Mucosa of rectum (tissue), 2 donors: ENCODE results near the gene STN1.
"Not testable (repeated sequence)": the region's sequence is repeated elsewhere in the genome, so short reads cannot be mapped to it uniquely, and the experiment has no call there.

Experiments
- H3K27ac ChIP-seq, 2 donors: one replicate each; pipeline ENCODE4 v1.7.0; 2013; ENCODE audit warnings: inconsistent platforms in 2 of 2, low read depth in 2 of 2, low read length in 2 of 2
- H3K27me3 ChIP-seq, 2 donors: one replicate each; pipeline ENCODE4 v1.7.0; 2013; ENCODE audit warnings: low read length in 2 of 2; ENCODE audit not compliant: control insufficient read depth in 2 of 2, insufficient read depth in 2 of 2
- H3K36me3 ChIP-seq, 2 donors: one replicate each; pipeline ENCODE4 v1.7.0; 2013; ENCODE audit warnings: low read length in 2 of 2; ENCODE audit not compliant: control insufficient read depth in 2 of 2, insufficient read depth in 2 of 2
- H3K4me1 ChIP-seq, 2 donors: one replicate each; pipeline ENCODE4 v1.7.0; 2013; ENCODE audit warnings: low read length in 2 of 2, mild to moderate bottlenecking in 1 of 2; ENCODE audit not compliant: control insufficient read depth in 2 of 2, insufficient read depth in 2 of 2
- H3K4me3 ChIP-seq, 2 donors: one replicate each; pipeline ENCODE4 v1.7.0; 2013; ENCODE audit warnings: low read length in 2 of 2
- H3K9ac ChIP-seq, 2 donors: one replicate each; pipeline ENCODE4 v1.7.0; 2013; ENCODE audit warnings: low read length in 2 of 2, low read depth in 1 of 2, mild to moderate bottlenecking in 1 of 2
- H3K9me3 ChIP-seq, 2 donors: one replicate each; pipeline ENCODE4 v1.7.0; 2013; ENCODE audit warnings: low read length in 2 of 2; ENCODE audit not compliant: control insufficient read depth in 2 of 2
- donor health status: healthy.
- donor health status: Normal muscosa, but diverticular disease.

Gene STN1

GRCh38 chr10:103849880-103850571 is 68.0 kb downstream of the STN1 start:
- H3K27ac ChIP-seq: peak overlapping the region; percentile 68 to 79
- H3K4me1 ChIP-seq: peaks cover 72 to 82% of the 10 kb centered on the region in 2 donors
- peaks cover 0 to 3% of the 10 kb centered on the region in 2 donors for H3K36me3 ChIP-seq
- H3K9ac ChIP-seq: peak overlapping the region; percentile 52 to 57
- peak overlapping the region; percentile 53 to 59 for H3K4me3 ChIP-seq
- H3K27me3 ChIP-seq: no peaks in the 10 kb centered on the region
- H3K9me3 ChIP-seq: no peaks in the 10 kb centered on the region

GRCh38 chr10:103849212-103849877 is 68.6 kb downstream of the STN1 start:
- H3K9ac ChIP-seq: peak overlapping the region in 1 of 2 donors; percentile 15
- peaks cover 74 to 83% of the 10 kb centered on the region in 2 donors for H3K4me1 ChIP-seq
- H3K36me3 ChIP-seq: peaks cover 0 to 3% of the 10 kb centered on the region in 2 donors
- H3K4me3 ChIP-seq: peak overlapping the region; percentile 53 to 59
- peak overlapping the region; percentile 68 to 79 for H3K27ac ChIP-seq
- H3K27me3 ChIP-seq: no peaks in the 10 kb centered on the region
- H3K9me3 ChIP-seq: no peaks in the 10 kb centered on the region

GRCh38 chr10:103847909-103848468 is 70.0 kb downstream of the STN1 start:
- Histone ChIP-seq H3K27ac (peak overlapping the region in 1 of 2 donors; percentile 40), H3K36me3 (peaks cover 0 to 3% of the 10 kb centered on the region in 2 donors), H3K4me3 (no peak overlapping the region), H3K9ac (peak overlapping the region in 1 of 2 donors; percentile 6), H3K4me1 (peaks cover 67 to 85% of the 10 kb centered on the region in 2 donors), H3K9me3 (no peaks in the 10 kb centered on the region), H3K27me3 (no peaks in the 10 kb centered on the region)

DNA sequence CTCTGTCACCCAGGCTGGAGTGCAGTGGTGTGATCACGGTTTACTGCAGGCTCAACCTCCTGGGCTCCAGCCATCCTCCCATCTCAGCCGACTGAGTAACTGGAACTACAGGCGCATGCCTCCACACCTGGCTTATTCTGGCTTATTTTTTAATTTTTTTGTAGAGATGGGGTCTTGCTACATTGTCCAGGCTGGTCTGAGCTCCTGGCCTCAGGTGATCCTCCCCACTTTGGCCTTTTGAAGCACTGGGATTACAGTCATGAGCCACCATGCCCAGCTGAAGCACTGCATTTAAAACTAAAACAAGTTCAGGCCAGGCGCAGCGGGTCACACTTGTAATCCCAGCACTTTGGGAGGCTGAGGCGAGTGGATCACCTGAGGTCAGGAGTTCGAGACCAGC is 70.6 kb downstream of the STN1 start:
- H3K27me3 ChIP-seq: no peaks in the 10 kb centered on the region
- H3K27ac ChIP-seq: no peak overlapping the region
- no peaks in the 10 kb centered on the region for H3K9me3 ChIP-seq
- H3K36me3 ChIP-seq: peaks cover 0 to 3% of the 10 kb centered on the region in 2 donors
- H3K4me1 ChIP-seq: peaks cover 63 to 85% of the 10 kb centered on the region in 2 donors
- no peak overlapping the region for H3K9ac ChIP-seq
- no peak overlapping the region for H3K4me3 ChIP-seq

DNA sequence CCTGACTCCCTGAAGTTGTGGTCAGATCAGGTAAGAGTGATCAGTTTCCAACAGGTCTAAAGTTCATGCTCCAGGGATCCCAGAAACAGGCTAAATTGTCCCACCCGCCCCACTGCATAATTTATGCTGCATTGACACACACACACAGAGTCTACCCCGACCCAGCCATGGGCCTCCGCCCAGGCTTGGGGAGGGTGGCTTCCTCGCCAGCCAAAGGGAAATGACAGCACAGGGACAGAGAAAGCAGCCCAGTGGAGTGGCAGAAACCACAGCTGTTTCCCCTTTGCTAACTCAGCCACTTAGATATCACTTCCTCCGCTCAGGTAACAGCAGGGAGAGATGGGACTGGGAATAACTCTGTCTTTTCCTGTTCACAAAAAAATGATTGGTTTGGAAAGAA is 72.0 kb downstream of the STN1 start:
- H3K36me3 ChIP-seq: peaks cover 0 to 3% of the 10 kb centered on the region in 2 donors
- peak overlapping the region in 1 of 2 donors; percentile 20 for H3K4me3 ChIP-seq
- peaks cover 55 to 79% of the 10 kb centered on the region in 2 donors for H3K4me1 ChIP-seq
- H3K27me3 ChIP-seq: no peaks in the 10 kb centered on the region
- H3K27ac ChIP-seq: peak overlapping the region; percentile 62 to 63
- H3K9ac ChIP-seq: peak overlapping the region in 1 of 2 donors; percentile 41
- no peaks in the 10 kb centered on the region for H3K9me3 ChIP-seq

- not testable (repeated sequence) for H3K4me3 ChIP-seq, H3K9ac ChIP-seq, H3K36me3 ChIP-seq, H3K27me3 ChIP-seq, H3K9me3 ChIP-seq
- Histone ChIP-seq H3K27ac (peak overlapping the region in 1 of 2 donors; percentile 63), H3K4me1 (peaks cover 55 to 79% of the 10 kb centered on the region in 2 donors)
Measured at GRCh38 chr10:103845346-103845745, 72.6 kb downstream of the STN1 start.

DNA sequence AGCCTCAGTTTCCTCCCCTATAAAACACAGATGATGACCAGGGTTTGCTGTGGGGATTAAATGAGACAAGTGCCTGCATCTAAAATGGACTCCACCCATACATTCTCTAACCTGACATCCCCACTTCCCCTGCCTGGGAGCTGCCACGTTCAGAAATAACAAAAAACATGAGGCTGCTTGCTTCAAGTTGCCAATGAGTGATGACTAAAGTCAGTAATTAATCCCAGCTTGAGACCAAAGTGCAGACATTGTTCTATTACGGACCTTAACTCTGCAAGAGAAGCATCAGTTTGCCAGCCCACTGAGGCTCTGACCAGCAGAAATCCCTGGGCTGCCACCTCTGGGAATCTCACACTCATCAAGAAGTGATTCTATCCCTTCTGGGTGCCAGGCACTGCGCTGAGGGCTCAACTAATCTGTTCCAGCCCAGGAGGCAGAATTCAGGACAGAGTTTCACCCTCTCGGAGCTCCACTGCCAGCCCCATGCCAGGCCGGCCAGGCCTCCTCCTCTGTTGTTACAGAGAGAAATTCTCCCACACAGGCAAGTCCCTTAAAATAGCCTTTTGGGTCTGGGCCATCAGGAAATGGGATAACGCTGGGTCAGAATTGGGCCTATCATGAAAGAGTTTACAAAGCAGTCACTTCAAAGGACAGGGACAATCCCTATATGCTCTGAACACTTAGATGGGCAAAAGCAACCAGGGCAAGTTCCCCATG is 74.0 kb downstream of the STN1 start:
- no peaks in the 10 kb centered on the region for H3K9me3 ChIP-seq
- H3K9ac ChIP-seq: peak overlapping the region in 1 of 2 donors; percentile 21
- no peaks in the 10 kb centered on the region for H3K27me3 ChIP-seq
- no peak overlapping the region for H3K4me3 ChIP-seq
- peaks cover 49 to 76% of the 10 kb centered on the region in 2 donors for H3K4me1 ChIP-seq
- no peaks in the 10 kb centered on the region for H3K36me3 ChIP-seq
- peak overlapping the region; percentile 27 to 49 for H3K27ac ChIP-seq

DNA sequence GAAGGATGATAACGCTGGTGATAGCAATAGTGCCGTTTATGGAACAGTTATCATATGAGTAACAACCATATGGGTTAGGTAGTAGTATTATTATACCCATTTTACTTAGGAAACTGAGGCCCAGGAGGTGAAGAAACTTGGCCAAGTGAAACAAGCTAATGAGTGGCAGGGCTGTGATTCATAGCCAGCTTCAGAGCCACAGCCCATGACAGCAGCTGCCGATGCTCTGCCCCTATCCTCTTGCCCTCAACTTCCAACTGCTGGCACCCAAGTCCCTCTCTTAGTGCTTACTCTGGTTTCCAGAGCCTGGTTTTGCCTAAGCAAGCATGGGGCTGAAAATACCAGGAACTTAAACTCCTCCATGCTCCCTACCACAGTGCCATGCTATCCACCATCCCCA is 74.9 kb downstream of the STN1 start:
- H3K27me3 ChIP-seq: no peaks in the 10 kb centered on the region
- no peaks in the 10 kb centered on the region for H3K9me3 ChIP-seq
- no peaks in the 10 kb centered on the region for H3K36me3 ChIP-seq
- H3K4me3 ChIP-seq: no peak overlapping the region
- H3K9ac ChIP-seq: no peak overlapping the region
- H3K27ac ChIP-seq: peak overlapping the region; percentile 25 to 49
- peaks cover 47 to 75% of the 10 kb centered on the region in 2 donors for H3K4me1 ChIP-seq

- H3K27ac ChIP-seq: peak overlapping the region; percentile 25 to 49
- H3K4me3 ChIP-seq: no peak overlapping the region
- peaks cover 49 to 77% of the 10 kb centered on the region in 2 donors for H3K4me1 ChIP-seq
- H3K27me3 ChIP-seq: no peaks in the 10 kb centered on the region
- no peaks in the 10 kb centered on the region for H3K9me3 ChIP-seq
- H3K36me3 ChIP-seq: no peaks in the 10 kb centered on the region
- H3K9ac ChIP-seq: no peak overlapping the region
Measured at GRCh38 chr10:103842605-103843004, 75.4 kb downstream of the STN1 start.
